ENCODE measurements around the gene TNK1. TPM values are rescaled to one million over a fixed set of nuclear protein-coding genes. Genes with fewer than 3 reads are reported as not detected.
"Not testable (repeated sequence)": the region's sequence is repeated elsewhere in the genome, so short reads cannot be mapped to it uniquely, and the experiment has no call there.

Gene TNK1
- 10 to 100 TPM; 22.2 to 24.9 TPM for total RNA-seq
- long read RNA-seq, partial matches to known transcripts, result 30 of 35 reads
- long read RNA-seq, other reads (novel, unspliced or antisense), result 5 of 35 reads

- intact Hi-C loops (cut with DNase I, micrococcal nuclease), result no loop called here
- DNase-seq (peak; percentile 85 to 87), ATAC-seq (peak; percentile 94)
These were observed at the start of gene TNK1 for GRCh38 chr17:7380855-7381683. TSS of gene TNK1 (plus strand) at chr17:7381089. CDS start at chr17:7382927, 1,838 bp downstream.

- DNase-seq, result no peak
- intact Hi-C loops (cut with DNase I, micrococcal nuclease), result no loop called here
- ATAC-seq, result no peak
These were observed 48.8 kb upstream of the TNK1 start for GRCh38 chr17:7332111-7332510.

GRCh38 chr17:7332600-7333069 is 48.3 kb upstream of the TNK1 start:
- ATAC-seq; intact Hi-C loops (cut with DNase I, micrococcal nuclease); DNase-seq: not testable (repeated sequence)

- DNase-seq (no peak), ATAC-seq (no peak)
- intact Hi-C loops (cut with DNase I, micrococcal nuclease), result no loop called here
These were observed 45.9 kb upstream of the TNK1 start for GRCh38 chr17:7334938-7335538.

- intact Hi-C loops (cut with DNase I, micrococcal nuclease); ATAC-seq; DNase-seq: not testable (repeated sequence)
These were observed 45.1 kb upstream of the TNK1 start for GRCh38 chr17:7335765-7336164.

GRCh38 chr17:7336240-7337175 is 44.4 kb upstream of the TNK1 start, which contains the start of gene ACAP1:
TSS of gene ACAP1 (plus strand) at chr17:7336529. CDS start at chr17:7336735, 206 bp downstream.
- DNase-seq (peak; percentile 70 to 79), ATAC-seq (peak; percentile 69)
- intact Hi-C loops (cut with DNase I, micrococcal nuclease), result no loop called here

- intact Hi-C loops (cut with DNase I, micrococcal nuclease); DNase-seq; ATAC-seq: not testable (repeated sequence)
These were observed 43.3 kb upstream of the TNK1 start for GRCh38 chr17:7337600-7337999.

GRCh38 chr17:7340179-7340578 is 40.7 kb upstream of the TNK1 start:
- intact Hi-C loops (cut with DNase I, micrococcal nuclease), result no loop called here
- ATAC-seq, result no peak
- no peak for DNase-seq

- intact Hi-C loops (cut with DNase I, micrococcal nuclease), result no loop called here
- ATAC-seq, result no peak
- no peak for DNase-seq
These were observed 39.0 kb upstream of the TNK1 start for GRCh38 chr17:7341842-7342241.

- intact Hi-C loops (cut with DNase I, micrococcal nuclease), result no loop called here
- ATAC-seq (no peak), DNase-seq (no peak)
These were observed 37.6 kb upstream of the TNK1 start for GRCh38 chr17:7343250-7343649.

GRCh38 chr17:7346761-7347614 is 33.9 kb upstream of the TNK1 start:
- DNase-seq, result no peak
- no peak for ATAC-seq
- intact Hi-C loops (cut with DNase I, micrococcal nuclease), result no loop called here

GRCh38 chr17:7347630-7348477 is 33.0 kb upstream of the TNK1 start:
- DNase-seq (no peak), ATAC-seq (no peak)
- intact Hi-C loops (cut with DNase I, micrococcal nuclease), result no loop called here

GRCh38 chr17:7348478-7349242 is 32.2 kb upstream of the TNK1 start:
- intact Hi-C loops (cut with DNase I, micrococcal nuclease), result no loop called here
- ATAC-seq, result no peak
- DNase-seq, result no peak

- peak; percentile 80 for ATAC-seq
- DNase-seq, result peak; percentile 91 to 95
- intact Hi-C loops (cut with DNase I, micrococcal nuclease), result loop anchor here (10.0 kb wide), 2 partner anchors 83 to 223 kb away; partner anchors contain the start of genes CD68 (in 1 of the 2), FGF11 (in 1 of the 2) and TMEM102 (in 1 of the 2)
These were observed 29.0 kb upstream of the TNK1 start, which contains the start of gene KCTD11 for GRCh38 chr17:7351665-7352502. TSS of gene KCTD11 (plus strand) at chr17:7352162.

GRCh38 chr17:7352503-7352889 is 28.4 kb upstream of the TNK1 start:
- intact Hi-C loops (cut with DNase I, micrococcal nuclease), result loop anchor here (10.0 kb wide), 2 partner anchors 82 to 222 kb away; partner anchors contain the start of genes CD68 (in 1 of the 2), FGF11 (in 1 of the 2) and TMEM102 (in 1 of the 2)
- DNase-seq, result no peak
- no peak for ATAC-seq
